ENCODE data around the gene ING1.
"Not testable (repeated sequence)": the region's sequence is repeated elsewhere in the genome, so short reads cannot be mapped to it uniquely, and the experiment has no call there.

The ING1 gene

DNA sequence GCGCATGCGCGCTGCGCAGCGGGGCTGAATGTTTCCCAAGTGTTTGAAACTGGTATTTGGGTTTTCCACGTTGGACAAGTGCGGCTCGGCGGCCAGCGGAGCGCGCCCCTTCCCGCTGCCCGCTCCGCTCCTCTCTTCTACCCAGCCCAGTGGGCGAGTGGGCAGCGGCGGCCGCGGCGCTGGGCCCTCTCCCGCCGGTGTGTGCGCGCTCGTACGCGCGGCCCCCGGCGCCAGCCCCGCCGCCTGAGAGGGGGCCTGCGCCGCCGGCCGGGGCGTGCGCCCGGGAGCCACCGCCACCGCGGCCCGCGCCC, at the start of gene ING1:
Gene ING1 (plus strand): TSS at position 59 of the 311 bp plus-strand sequence. CDS start 450 bp downstream, outside the sequence.
- Mint-ChIP-seq H3K27me3 (peaks cover 3% of the 10 kb centered on the region), H3K4me1 (peaks cover 42% of the 10 kb centered on the region), H3K4me3 (peak within 1 kb of the TSS; percentile 96), H3K36me3 (ENCODE audit: low read depth) (peaks cover 8% of the 10 kb centered on the region), H3K9me3 (no peaks in the 10 kb centered on the region), H3K27ac (peak within 1 kb of the TSS; percentile 95)
- ATAC-seq (no peak), DNase-seq (no peak)

DNA sequence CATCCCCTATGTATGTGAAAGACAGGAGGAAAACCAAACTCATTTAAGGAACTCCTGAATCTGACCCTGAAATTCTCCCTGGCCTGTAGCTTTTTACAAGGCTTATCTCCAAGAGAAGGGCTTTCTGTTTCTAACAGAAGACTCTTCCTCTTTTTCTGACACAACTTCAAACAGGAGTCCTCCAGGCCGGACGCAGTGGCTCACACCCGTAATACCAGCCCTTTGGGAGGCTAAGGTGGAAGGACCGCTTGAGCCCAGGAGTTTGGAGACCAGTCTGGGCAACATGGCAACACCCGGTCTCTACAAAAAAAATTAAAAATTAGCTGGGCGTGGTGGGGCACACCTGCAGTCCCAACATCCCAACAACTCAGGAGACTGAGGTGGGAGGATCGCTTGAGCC, 49.5 kb upstream of the ING1 start:
- no peak overlapping the region for H3K27ac Mint-ChIP-seq
- H3K4me1 Mint-ChIP-seq: peaks cover 14% of the 10 kb centered on the region
- no peak overlapping the region for H3K4me3 Mint-ChIP-seq
- H3K9me3 Mint-ChIP-seq: peaks cover 10% of the 10 kb centered on the region
- peaks cover 69% of the 10 kb centered on the region for H3K36me3 Mint-ChIP-seq (ENCODE audit: low read depth)
- DNase-seq (no peak), ATAC-seq (no peak)
- no peaks in the 10 kb centered on the region for H3K27me3 Mint-ChIP-seq

- DNase-seq (no peak), ATAC-seq (no peak)
- peaks cover 9% of the 10 kb centered on the region for H3K4me1 Mint-ChIP-seq
- H3K36me3 Mint-ChIP-seq (ENCODE audit: low read depth): peaks cover 67% of the 10 kb centered on the region
- H3K4me3 Mint-ChIP-seq: no peak overlapping the region
- H3K9me3 Mint-ChIP-seq: peaks cover 10% of the 10 kb centered on the region
- H3K27ac Mint-ChIP-seq: no peak overlapping the region
- H3K27me3 Mint-ChIP-seq: no peaks in the 10 kb centered on the region
These were observed 48.8 kb upstream of the ING1 start for GRCh38 chr13:110664673-110665072.

DNA sequence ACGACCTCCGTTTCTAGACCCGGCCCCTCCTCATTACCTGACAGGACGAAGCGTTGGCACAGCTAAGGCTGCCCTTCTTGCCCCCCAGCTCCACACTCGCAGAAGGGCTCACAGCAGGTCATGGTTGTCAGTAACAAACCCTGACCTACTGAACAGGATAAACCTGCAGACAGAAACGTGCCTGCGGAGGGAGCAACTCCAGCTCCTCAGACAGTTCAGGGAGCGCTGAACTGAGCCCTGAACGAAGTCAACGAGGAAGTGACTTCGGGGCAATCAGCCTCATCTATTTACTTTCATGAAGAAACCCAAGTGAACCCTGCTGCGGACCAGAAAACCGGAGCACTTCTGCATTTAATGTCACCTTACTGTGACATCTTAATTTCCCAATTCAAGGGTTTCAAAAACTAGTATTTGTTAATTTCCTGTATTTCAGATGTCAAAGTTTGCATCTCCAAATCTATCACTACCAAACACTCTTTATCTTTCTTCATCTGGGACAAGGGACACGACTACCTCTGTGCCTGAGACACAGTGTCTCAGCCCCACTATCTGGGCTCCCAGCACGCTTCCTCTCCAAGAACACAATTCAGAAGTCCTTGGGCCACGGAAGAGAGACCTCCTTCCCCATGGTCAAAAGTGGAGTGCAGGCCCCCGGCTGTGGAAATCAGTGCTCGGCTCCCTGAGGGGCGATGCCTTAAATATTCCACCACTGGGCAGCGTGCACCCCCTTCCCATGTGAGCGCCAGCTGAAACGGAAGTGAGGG, 47.8 kb upstream of the ING1 start:
- DNase-seq (no peak), ATAC-seq (no peak)
- no peak overlapping the region for H3K4me3 Mint-ChIP-seq
- no peaks in the 10 kb centered on the region for H3K27me3 Mint-ChIP-seq
- peaks cover 4% of the 10 kb centered on the region for H3K9me3 Mint-ChIP-seq
- no peak overlapping the region for H3K27ac Mint-ChIP-seq
- H3K4me1 Mint-ChIP-seq: peaks cover 3% of the 10 kb centered on the region
- peaks cover 66% of the 10 kb centered on the region for H3K36me3 Mint-ChIP-seq (ENCODE audit: low read depth)

- H3K27ac Mint-ChIP-seq: no peak overlapping the region
- peaks cover 3% of the 10 kb centered on the region for H3K4me1 Mint-ChIP-seq
- H3K27me3 Mint-ChIP-seq: no peaks in the 10 kb centered on the region
- H3K36me3 Mint-ChIP-seq (ENCODE audit: low read depth): peaks cover 67% of the 10 kb centered on the region
- peaks cover 4% of the 10 kb centered on the region for H3K9me3 Mint-ChIP-seq
- DNase-seq (no peak), ATAC-seq (no peak)
- no peak overlapping the region for H3K4me3 Mint-ChIP-seq
These were observed 47.3 kb upstream of the ING1 start for GRCh38 chr13:110666255-110666533.

- no peaks in the 10 kb centered on the region for H3K27me3 Mint-ChIP-seq
- no peak for ATAC-seq
- H3K36me3 Mint-ChIP-seq (ENCODE audit: low read depth): peaks cover 64% of the 10 kb centered on the region
These were observed 44.5 kb upstream of the ING1 start for GRCh38 chr13:110669036-110669435.

GRCh38 chr13:110669814-110670213, 43.7 kb upstream of the ING1 start:
- DNase-seq, H3K27me3 Mint-ChIP-seq, H3K27ac Mint-ChIP-seq, H3K4me3 Mint-ChIP-seq, H3K9me3 Mint-ChIP-seq, ATAC-seq: not testable (repeated sequence)
- H3K36me3 Mint-ChIP-seq (ENCODE audit: low read depth): peaks cover 71% of the 10 kb centered on the region
- peaks cover 18% of the 10 kb centered on the region for H3K4me1 Mint-ChIP-seq

More at GRCh38 chr13:110669036-110669435, 44.5 kb upstream of the ING1 start:
- Mint-ChIP-seq H3K27ac (no peak overlapping the region), H3K4me3 (no peak overlapping the region), H3K9me3 (no peaks in the 10 kb centered on the region), H3K4me1 (peaks cover 11% of the 10 kb centered on the region)
- no peak for DNase-seq

DNA sequence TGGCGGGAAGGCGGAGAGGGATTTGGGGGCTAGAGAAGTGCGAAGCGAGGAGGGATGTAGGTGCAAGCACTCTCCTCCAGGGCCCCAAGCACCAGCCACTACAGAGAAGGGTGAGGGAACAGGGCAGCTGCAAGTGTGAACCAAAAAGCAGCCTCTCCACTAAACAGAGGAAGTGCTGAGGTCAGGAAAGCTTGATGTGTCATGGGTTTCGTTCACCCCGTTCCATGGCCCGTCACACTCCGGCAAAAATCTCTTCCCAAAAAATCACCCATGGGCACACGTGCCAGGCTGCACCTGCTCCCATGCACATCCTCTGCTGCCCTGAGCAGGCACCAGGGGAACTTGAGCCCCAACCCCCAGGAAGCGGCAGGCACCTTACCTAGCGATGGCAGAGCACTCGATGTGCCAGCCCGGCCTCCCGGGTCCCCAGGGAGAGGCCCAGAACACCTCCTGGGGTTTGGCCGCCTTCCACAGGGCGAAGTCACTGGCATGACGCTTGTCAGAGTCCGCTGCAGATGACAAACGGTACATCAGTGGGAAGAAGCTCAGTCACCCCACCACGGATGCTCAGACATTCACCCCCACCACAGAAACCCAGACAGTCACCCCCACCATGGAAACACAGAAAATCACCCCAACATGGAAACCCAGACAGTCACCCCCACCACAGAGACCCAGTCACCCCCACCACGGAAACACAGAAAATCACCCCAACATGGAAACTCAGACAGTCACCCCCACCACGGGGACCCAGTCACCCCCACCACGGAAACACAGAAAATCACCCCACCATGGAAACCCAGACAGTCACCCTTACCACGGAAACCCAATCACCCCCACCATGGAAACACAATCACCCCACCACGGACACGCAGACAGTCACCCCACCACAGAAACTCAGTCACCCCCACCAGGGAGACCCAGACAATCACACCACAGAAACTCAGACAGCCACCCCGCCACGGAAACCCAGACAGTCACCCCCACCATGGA, 36.6 kb upstream of the ING1 start:
- H3K27ac Mint-ChIP-seq: peak overlapping the region; percentile 79
- peak; percentile 78 for ATAC-seq
- DNase-seq: peak; percentile 35
- peaks cover 76% of the 10 kb centered on the region for H3K36me3 Mint-ChIP-seq (ENCODE audit: low read depth)
- peaks cover 30% of the 10 kb centered on the region for H3K4me1 Mint-ChIP-seq
- peak overlapping the region; percentile 39 for H3K4me3 Mint-ChIP-seq
- H3K27me3 Mint-ChIP-seq: no peaks in the 10 kb centered on the region
- H3K9me3 Mint-ChIP-seq: peaks cover 4% of the 10 kb centered on the region

DNA sequence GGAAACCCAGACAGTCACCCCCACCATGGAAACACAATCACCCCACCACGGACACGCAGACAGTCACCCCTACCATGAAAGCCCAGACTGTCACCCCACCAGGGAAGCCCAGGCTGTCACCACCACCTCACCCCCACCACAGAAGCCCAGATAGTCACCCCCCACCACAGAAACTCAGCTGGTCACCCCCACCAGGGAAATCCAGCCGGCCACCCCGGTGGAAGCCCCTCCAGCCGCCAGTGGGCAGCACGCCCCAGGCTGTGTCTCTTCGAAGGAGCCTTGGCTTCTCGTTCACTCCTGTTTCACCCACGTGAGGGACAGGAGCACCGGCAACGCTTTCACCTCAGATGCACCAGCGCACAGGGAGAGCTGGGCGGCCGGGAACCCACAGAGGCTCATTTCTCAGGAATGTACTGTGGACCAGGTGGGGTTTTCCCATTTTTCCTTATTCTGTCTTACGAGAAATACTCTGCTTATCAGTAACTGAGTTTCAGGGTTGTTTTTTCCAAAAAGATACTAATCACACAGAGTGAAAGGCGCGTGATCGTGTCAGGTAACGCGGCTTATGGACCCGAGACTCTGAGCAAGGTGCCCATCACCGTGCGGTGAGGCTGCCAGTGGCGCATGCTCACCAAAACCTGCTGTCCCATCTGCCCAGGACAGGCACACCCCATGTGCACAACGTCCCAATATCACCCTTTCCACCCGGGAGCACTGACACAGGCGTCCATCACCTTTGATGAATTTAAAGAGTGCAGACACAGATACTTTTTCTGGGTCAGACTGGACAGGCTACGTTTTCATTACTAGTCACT, 35.6 kb upstream of the ING1 start:
- H3K4me3 Mint-ChIP-seq: no peak overlapping the region
- H3K27me3 Mint-ChIP-seq: no peaks in the 10 kb centered on the region
- H3K9me3 Mint-ChIP-seq: peaks cover 4% of the 10 kb centered on the region
- peaks cover 75% of the 10 kb centered on the region for H3K36me3 Mint-ChIP-seq (ENCODE audit: low read depth)
- peak overlapping the region; percentile 79 for H3K27ac Mint-ChIP-seq
- peak; percentile 41 for ATAC-seq
- H3K4me1 Mint-ChIP-seq: peaks cover 28% of the 10 kb centered on the region
- no peak for DNase-seq

- H3K27ac Mint-ChIP-seq: no peak overlapping the region
- H3K9me3 Mint-ChIP-seq: peaks cover 4% of the 10 kb centered on the region
- ATAC-seq: no peak
- no peaks in the 10 kb centered on the region for H3K27me3 Mint-ChIP-seq
- no peak for DNase-seq
- peaks cover 67% of the 10 kb centered on the region for H3K36me3 Mint-ChIP-seq (ENCODE audit: low read depth)
- H3K4me3 Mint-ChIP-seq: no peak overlapping the region
- H3K4me1 Mint-ChIP-seq: peaks cover 17% of the 10 kb centered on the region
These were observed 32.6 kb upstream of the ING1 start for GRCh38 chr13:110680852-110681251.

DNA sequence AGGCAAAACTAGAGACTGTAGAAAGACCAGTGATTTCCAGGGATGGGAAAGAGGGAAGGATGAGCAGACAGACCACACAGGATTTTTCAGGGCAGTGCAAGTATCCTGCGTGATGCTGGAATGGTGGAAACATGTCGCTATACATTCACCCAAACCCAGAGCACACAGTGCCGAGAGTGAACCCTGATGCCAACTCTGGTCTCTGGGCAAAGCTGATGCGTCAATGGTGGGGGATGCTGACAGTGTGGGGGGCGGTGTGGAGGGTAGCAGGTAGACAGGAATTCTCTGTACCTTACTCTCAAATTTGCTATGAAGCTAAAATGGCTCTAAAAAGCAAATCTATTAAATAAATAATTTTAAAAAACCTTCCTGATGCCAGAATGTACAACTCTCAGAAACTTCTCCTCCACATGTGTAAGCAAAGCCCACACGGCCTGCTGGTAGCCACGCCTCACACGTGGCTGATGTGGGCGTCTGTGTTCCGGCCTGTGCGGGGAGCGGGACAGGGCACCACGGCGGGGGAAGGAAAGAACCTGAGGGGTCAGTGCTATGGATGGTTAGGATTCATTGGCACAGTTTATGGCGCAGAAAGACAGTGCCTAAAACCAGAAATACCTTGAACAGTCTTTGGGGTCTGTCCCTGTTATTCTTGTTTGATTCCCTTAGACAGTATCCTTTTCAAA, 31.5 kb upstream of the ING1 start:
- Mint-ChIP-seq H3K36me3 (ENCODE audit: low read depth) (peaks cover 60% of the 10 kb centered on the region), H3K9me3 (no peaks in the 10 kb centered on the region), H3K27ac (no peak overlapping the region), H3K27me3 (no peaks in the 10 kb centered on the region), H3K4me3 (no peak overlapping the region), H3K4me1 (peaks cover 6% of the 10 kb centered on the region)
- no peak for ATAC-seq
- DNase-seq: no peak

DNA sequence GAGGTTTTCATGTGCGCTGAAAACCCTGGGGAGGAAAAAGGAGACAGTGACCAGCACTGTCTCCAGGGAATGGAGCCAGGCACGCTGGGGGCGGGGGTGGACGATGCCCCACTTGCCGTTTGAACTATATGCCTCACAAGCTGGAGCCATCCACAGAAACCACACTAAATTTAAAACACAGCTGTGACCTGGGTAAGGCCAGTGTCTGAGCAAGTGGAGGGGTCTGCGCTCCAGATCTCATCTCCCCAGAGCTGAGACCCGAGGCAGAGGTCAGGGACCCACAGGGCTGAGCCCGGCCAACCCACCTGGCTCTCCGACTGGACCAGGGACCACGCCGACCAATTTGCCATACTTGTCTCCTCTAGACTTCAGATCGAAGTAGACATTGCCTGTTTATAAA, 30.8 kb upstream of the ING1 start:
- DNase-seq (no peak), ATAC-seq (no peak)
- Mint-ChIP-seq H3K27me3 (no peaks in the 10 kb centered on the region), H3K27ac (no peak overlapping the region), H3K36me3 (ENCODE audit: low read depth) (peaks cover 62% of the 10 kb centered on the region), H3K9me3 (no peaks in the 10 kb centered on the region), H3K4me3 (no peak overlapping the region), H3K4me1 (peaks cover 4% of the 10 kb centered on the region)

- H3K27me3 Mint-ChIP-seq: no peaks in the 10 kb centered on the region
- no peak for ATAC-seq
- H3K9me3 Mint-ChIP-seq: no peaks in the 10 kb centered on the region
- no peak overlapping the region for H3K27ac Mint-ChIP-seq
- DNase-seq: no peak
- no peak overlapping the region for H3K4me3 Mint-ChIP-seq
- H3K36me3 Mint-ChIP-seq (ENCODE audit: low read depth): peaks cover 57% of the 10 kb centered on the region
- H3K4me1 Mint-ChIP-seq: no peaks in the 10 kb centered on the region
These were observed 30.2 kb upstream of the ING1 start for GRCh38 chr13:110683203-110683883.
